Smooth muscle cell of bladder (primary cell): ENCODE results near the gene MAP3K21. TPM values are rescaled to one million over a fixed set of nuclear protein-coding genes. Genes with fewer than 3 reads are reported as not detected.

ENCODE experiments used
- total RNA-seq: library from RNA; depleted of rRNA; stranded (reverse); fragments of >200 nt; gene quantifications from 2 replicates; pipeline ENCODE4 v1.2.3, GENCODE V29; 2014

Gene MAP3K21
- total RNA-seq, result 0.46 and 0.57 TPM in 2 replicates

DNA sequence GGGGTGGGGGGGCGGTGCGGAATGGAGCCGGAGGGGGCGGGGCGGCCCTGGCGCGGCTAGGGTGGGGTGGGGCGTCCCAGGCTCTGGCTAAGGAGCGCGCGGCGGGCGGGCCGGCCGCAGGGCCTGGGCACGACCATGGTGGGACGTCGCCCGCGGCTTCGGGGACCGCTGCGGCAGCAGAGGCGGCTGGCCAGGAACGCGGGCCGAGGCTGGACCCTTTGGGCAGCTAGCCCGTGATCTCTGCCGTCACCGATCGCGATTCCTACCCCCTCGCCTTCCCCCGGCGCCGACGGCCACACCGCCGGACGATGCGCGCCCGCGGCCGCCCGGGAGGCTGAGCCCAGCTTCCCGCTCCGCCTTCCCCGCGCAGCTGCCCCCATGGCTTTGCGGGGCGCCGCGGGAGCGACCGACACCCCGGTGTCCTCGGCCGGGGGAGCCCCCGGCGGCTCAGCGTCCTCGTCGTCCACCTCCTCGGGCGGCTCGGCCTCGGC, at the start of gene MAP3K21:
MAP3K21 (plus strand) TSS at position 74 of the 491 bp plus-strand sequence; CDS start at position 379, 305 bp downstream.

DNA sequence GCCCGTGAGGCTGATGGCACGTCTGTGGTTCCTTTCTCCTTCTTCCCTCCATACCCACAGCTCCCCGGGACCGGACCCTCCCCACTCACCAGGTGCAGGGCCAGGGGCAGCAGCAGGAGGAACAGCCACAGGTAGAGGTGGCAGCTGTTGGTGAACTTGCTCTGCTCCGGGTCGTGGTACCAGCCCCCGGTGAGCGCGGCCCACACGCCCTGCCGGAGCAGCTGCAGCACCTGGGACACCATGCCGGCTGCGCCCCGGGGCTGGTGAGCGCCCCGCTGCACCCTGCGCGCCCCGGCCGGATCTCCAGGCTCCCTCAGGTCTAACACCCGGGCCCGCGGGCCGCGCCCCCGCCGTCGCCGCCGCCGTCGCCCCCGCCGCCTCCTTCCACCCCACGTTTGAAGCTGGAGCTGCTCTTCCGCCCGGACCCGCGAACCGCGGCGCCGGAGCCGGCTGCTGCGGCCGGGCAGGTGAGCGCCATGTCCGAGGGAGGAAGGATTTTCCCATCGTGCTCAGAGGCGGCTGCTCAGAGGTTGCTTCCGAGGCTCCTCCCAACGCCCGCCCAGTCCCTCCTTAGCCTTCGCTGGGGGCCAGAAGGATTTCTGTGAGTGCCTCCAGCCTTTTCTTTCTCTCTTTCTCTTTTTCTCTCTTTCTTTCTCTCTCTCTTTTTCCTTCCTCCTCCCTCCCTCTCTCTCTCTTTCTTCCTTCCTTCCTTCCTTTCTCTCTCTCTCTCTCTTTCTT, 32.1 kb upstream of the MAP3K21 start, which contains the start of gene PCNX2:
PCNX2 (minus strand) TSS at position 489 of the 738 bp plus-strand sequence; CDS start at position 242, 247 bp downstream.

Other genes starting within 250 kb of the MAP3K21 start
- 39.8 and 46.0 TPM in 2 replicates for gene PCNX2, start 32.0 kb upstream of the MAP3K21 start, total RNA-seq